Panc1 (cell line): ENCODE results near the gene SLAIN1. TPM values are rescaled to one million over a fixed set of nuclear protein-coding genes. Genes with fewer than 3 reads are reported as not detected.

Experiments used
- ATAC-seq: fragments of 200-7000 bp; cut with Tn5 transposase; 2 replicates; pipeline ENCODE4 v1.9.1; 2020; ENCODE audit warnings: mild to moderate bottlenecking, moderate library complexity
- BruUV-seq: library from RNA; stranded (reverse); fragments of 400-500 nt; replicated peaks from 2 replicates; lab custom pipeline; 2021; lab: Mats Ljungman, UMichigan
- CTCF ChIA-PET: fragments of 300-600 bp; sonication (Branson Sonifier 250); formaldehyde crosslinking; loops from one replicate; lab custom pipeline; 2022; ENCODE audit warnings: antibody characterized with exemption; lab: Charles Lee
- POLR2A ChIA-PET: fragments of 300-600 bp; sonication (Branson Sonifier 250); formaldehyde crosslinking; loops from one replicate; lab custom pipeline; 2022; ENCODE audit warnings: antibody characterized with exemption; lab: Charles Lee
- DNase-seq: peaks from one replicate; pipeline ENCODE4 v3.0.0-alpha.2; 2010; ENCODE audit warnings: low read depth, low spot score
- H3K27ac ChIP-seq: 2 replicates; pipeline ENCODE4 v1.5.1; 2011; ENCODE audit warnings: mild to moderate bottlenecking, low read length, inconsistent platforms
- H3K27me3 ChIP-seq: fragments of 200-500 bp; sonication (Bioruptor generic); 2 replicates; pipeline ENCODE4 v1.6.0; 2014; ENCODE audit warnings: low read length, inconsistent platforms; ENCODE audit not compliant: control insufficient read depth, insufficient read depth
- H3K36me3 ChIP-seq: fragments of 200-500 bp; sonication (Bioruptor generic); 2 replicates; pipeline ENCODE4 v1.5.1; 2014; ENCODE audit warnings: inconsistent platforms, mild to moderate bottlenecking, low read length, moderate library complexity; ENCODE audit not compliant: control insufficient read depth, insufficient read depth
- H3K4me1 ChIP-seq: 2 replicates; pipeline ENCODE4 v1.5.1; 2011; ENCODE audit warnings: inconsistent platforms, mild to moderate bottlenecking, low read length, moderate library complexity; ENCODE audit not compliant: control insufficient read depth, insufficient read depth
- H3K4me3 ChIP-seq, 2 experiments: 2 replicates each; pipeline ENCODE4 v1.5.1; 2011 to 2012; ENCODE audit warnings: low read depth in 2 of 2, low read length in 2 of 2, mild to moderate bottlenecking in 2 of 2, inconsistent platforms in 1 of 2, moderate library complexity in 1 of 2
- H3K9me3 ChIP-seq: fragments of 200-500 bp; sonication (Bioruptor generic); 2 replicates; pipeline ENCODE4 v1.5.1; 2014; ENCODE audit warnings: low read depth, mild to moderate bottlenecking, inconsistent platforms, low read length, moderate library complexity; ENCODE audit not compliant: control insufficient read depth, insufficient read depth
- CTCF ChIP-seq: fragments of 450-650 bp; IDR thresholded peaks from 2 replicates; pipeline ENCODE4 v1.5.1; 2017; ENCODE audit warnings: mild to moderate bottlenecking
- POLR2AphosphoS5 ChIP-seq: IDR thresholded peaks from 2 replicates; pipeline ENCODE4 v1.6.1; 2012; ENCODE audit warnings: mild to moderate bottlenecking, low read depth, low read length, moderate library complexity
- SIN3A ChIP-seq: IDR thresholded peaks from 2 replicates; pipeline ENCODE4 v1.6.1; 2012; ENCODE audit warnings: low read depth, mild to moderate bottlenecking, low read length, moderate library complexity, borderline replicate concordance; ENCODE audit not compliant: insufficient read depth
- TCF7L2 ChIP-seq: IDR thresholded peaks from 2 replicates; pipeline ENCODE4 v1.6.1; 2011; ENCODE audit warnings: mild to moderate bottlenecking, low read depth, low read length, inconsistent platforms
- in situ Hi-C: cut with HindIII; loops from 2 replicates; pipeline ENCODE4 v1.10.0; 2016; ENCODE audit warnings: low sequenced_read_pairs, low pct_unique_long_range_greater_than_20kb
- intact Hi-C: fragments of 100-400 bp; cut with micrococcal nuclease; formaldehyde crosslinking; loops from one replicate; pipeline ENCODE4 v1.10.0; 2022; ENCODE audit not compliant: unreplicated experiment
- total RNA-seq: library from RNA; stranded (reverse); gene quantifications from one replicate; pipeline ENCODE4 v1.2.1, GENCODE V29; 2021; ENCODE audit not compliant: unreplicated experiment
- TF ChIP-seq, protein P1 (sequence below), 2 experiments: IDR thresholded peaks; 2 replicates each; pipeline ENCODE4 v1.6.1; 2011 to 2012; ENCODE audit warnings: low read depth in 2 of 2, control low read depth in 1 of 2, low read length in 1 of 2, mild to moderate bottlenecking in 1 of 2, moderate library complexity in 1 of 2; ENCODE audit not compliant: insufficient read depth in 1 of 2

Gene SLAIN1
- total RNA-seq, 1 experiment from 2014 or later: 0.49 TPM

DNA sequence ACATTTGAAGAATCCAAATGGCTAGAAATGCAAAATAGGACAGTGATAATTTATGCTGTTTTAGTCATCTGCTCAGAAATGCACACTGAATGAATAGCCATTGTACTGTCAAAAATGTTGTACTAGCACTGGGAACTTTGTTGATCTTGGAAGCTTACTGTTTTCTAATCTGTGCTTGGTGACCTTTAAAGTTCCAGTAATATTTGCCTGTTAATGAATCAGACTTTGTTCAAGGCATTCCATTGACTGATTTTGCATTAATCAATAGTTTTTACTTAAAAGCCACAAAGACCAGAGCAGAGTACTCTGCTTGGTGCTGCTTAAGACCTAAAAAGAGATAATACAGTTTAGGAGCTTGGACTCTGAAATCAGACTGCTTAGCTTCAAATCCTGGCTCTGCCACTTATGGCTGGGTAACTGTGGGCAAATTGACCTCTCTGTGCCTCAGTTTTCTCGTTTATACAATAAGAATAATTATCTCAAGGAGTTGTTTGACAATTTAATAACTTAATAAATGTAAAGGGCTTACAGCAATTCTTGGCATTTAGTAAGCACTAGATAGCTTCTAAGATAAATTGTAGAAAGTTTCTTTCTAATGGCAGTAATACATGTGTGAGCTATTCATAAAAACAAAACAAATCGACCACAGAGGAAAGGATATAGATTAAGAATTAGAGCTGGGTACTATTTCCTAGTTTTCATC lies 4.6 kb upstream of the SLAIN1 start:
- Histone ChIP-seq H3K4me1 (no peaks in the 10 kb centered on the region), H3K36me3 (no peaks in the 10 kb centered on the region), H3K4me3 (no peak overlapping the region), H3K27ac (no peak overlapping the region), H3K27me3 (0 out of 2 replicates have a peak, but pooled peaks cover 6% of the 10 kb centered on the region), H3K9me3 (no peaks in the 10 kb centered on the region)
- BruUV-seq: no TSS peak
- no peak for DNase-seq
- TF ChIP-seq TCF7L2: no peak
- TF ChIP-seq POLR2AphosphoS5: no peak
- TF ChIP-seq, protein P1, sequence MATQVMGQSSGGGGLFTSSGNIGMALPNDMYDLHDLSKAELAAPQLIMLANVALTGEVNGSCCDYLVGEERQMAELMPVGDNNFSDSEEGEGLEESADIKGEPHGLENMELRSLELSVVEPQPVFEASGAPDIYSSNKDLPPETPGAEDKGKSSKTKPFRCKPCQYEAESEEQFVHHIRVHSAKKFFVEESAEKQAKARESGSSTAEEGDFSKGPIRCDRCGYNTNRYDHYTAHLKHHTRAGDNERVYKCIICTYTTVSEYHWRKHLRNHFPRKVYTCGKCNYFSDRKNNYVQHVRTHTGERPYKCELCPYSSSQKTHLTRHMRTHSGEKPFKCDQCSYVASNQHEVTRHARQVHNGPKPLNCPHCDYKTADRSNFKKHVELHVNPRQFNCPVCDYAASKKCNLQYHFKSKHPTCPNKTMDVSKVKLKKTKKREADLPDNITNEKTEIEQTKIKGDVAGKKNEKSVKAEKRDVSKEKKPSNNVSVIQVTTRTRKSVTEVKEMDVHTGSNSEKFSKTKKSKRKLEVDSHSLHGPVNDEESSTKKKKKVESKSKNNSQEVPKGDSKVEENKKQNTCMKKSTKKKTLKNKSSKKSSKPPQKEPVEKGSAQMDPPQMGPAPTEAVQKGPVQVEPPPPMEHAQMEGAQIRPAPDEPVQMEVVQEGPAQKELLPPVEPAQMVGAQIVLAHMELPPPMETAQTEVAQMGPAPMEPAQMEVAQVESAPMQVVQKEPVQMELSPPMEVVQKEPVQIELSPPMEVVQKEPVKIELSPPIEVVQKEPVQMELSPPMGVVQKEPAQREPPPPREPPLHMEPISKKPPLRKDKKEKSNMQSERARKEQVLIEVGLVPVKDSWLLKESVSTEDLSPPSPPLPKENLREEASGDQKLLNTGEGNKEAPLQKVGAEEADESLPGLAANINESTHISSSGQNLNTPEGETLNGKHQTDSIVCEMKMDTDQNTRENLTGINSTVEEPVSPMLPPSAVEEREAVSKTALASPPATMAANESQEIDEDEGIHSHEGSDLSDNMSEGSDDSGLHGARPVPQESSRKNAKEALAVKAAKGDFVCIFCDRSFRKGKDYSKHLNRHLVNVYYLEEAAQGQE (IDR thresholded peaks at IDR 0.05; ENCODE audit: insufficient read depth in 1 of 2, low read depth in 2 of 2, low read length in 1 of 2): no peak
- no peak for TF ChIP-seq CTCF
- ChIA-PET CTCF (interaction anchor here (0.6 kb wide), 1 partner anchor 674 kb away, joined by 5 read pairs; no protein-coding TSS in a partner anchor), POLR2A (no interaction called here)
- ATAC-seq: no peak
- in situ Hi-C loops (no loop called here), intact Hi-C loops (no loop called here)

DNA sequence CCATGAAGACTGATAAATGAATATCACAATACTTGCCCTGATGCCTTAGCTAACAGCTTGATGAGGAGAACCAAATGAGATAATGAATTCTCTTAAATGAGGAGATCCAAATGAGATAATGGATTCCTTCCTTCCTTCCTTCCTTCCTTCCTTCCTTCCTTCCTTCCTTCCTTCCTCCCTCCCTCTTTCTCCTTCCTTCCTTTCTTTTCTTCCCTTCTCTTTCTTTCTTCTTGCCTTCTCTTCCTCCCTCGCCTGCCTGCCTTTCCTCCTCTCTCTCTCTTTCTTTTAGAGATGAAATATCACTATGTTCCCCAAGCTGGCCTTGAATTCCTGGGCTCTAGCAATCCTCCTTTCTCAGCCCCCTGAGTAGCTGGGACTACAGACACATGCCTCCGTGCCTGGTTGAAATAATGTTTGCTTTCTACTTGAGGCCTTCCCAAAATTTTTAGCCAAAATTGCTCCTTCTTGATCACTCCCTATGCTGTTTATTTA lies 4.0 kb upstream of the SLAIN1 start:
- no TSS peak for BruUV-seq
- in situ Hi-C loops: no loop called here
- H3K27ac ChIP-seq: no peak overlapping the region
- H3K4me1 ChIP-seq: no peaks in the 10 kb centered on the region
- TF ChIP-seq CTCF: no peak
- TF ChIP-seq TCF7L2: no peak
- TF ChIP-seq, protein P1 (IDR thresholded peaks at IDR 0.05; ENCODE audit: insufficient read depth in 1 of 2, low read depth in 2 of 2, low read length in 1 of 2): no peak
- TF ChIP-seq SIN3A: no peak
- TF ChIP-seq POLR2AphosphoS5: no peak
- ChIA-PET POLR2A (no interaction called here), CTCF (interaction anchor here (0.6 kb wide), 1 partner anchor 675 kb away, joined by 5 read pairs; no protein-coding TSS in a partner anchor)
- DNase-seq (no peak), ATAC-seq (no peak)
- 0 out of 2 replicates have a peak, but pooled peaks cover 6% of the 10 kb centered on the region for H3K27me3 ChIP-seq
- intact Hi-C loops: no loop called here
- no peak overlapping the region for H3K4me3 ChIP-seq
- no peaks in the 10 kb centered on the region for H3K9me3 ChIP-seq
- H3K36me3 ChIP-seq: no peaks in the 10 kb centered on the region
